ENCODE measurements around the gene CD180. TPM values are rescaled to one million over a fixed set of nuclear protein-coding genes. Genes with fewer than 3 reads are reported as not detected.

The CD180 gene
- total and polyA plus RNA-seq, 11 donors: 0.08 to 7.7 (median 0.32) TPM

DNA sequence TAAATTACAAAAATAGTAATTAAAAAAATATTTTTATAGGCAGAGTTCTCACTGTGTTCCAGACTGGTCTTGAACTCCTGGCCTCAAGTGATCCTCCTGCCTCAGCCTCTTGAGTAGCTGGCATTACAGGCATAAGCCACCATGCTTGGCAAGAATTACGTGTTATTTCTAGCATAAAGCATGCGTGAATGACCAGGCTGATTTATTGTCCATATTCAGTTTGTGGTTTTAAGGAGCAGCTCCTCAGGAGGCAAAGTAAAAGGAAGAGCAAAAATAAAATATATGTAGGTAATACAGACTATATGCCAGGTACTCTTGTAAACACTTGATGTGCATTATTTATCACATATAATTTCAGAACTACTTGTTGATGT is 7.1 kb upstream of the CD180 start:
- Histone ChIP-seq H3K36me3 (no peaks in the 10 kb centered on the region), H3K9me3 (peaks cover 0 to 6% (median 0%) of the 10 kb centered on the region in 12 donors), H3K27ac (peak overlapping the region in 1 of 12 donors; percentile 78), H3K4me3 (no peak overlapping the region), H3K4me1 (peaks cover 0 to 75% (median 0%) of the 10 kb centered on the region in 12 donors), H3K27me3 (no peaks in the 10 kb centered on the region)
- no peak for TF ChIP-seq POLR2A (IDR thresholded peaks at IDR 0.05)
- TF ChIP-seq, protein P1, sequence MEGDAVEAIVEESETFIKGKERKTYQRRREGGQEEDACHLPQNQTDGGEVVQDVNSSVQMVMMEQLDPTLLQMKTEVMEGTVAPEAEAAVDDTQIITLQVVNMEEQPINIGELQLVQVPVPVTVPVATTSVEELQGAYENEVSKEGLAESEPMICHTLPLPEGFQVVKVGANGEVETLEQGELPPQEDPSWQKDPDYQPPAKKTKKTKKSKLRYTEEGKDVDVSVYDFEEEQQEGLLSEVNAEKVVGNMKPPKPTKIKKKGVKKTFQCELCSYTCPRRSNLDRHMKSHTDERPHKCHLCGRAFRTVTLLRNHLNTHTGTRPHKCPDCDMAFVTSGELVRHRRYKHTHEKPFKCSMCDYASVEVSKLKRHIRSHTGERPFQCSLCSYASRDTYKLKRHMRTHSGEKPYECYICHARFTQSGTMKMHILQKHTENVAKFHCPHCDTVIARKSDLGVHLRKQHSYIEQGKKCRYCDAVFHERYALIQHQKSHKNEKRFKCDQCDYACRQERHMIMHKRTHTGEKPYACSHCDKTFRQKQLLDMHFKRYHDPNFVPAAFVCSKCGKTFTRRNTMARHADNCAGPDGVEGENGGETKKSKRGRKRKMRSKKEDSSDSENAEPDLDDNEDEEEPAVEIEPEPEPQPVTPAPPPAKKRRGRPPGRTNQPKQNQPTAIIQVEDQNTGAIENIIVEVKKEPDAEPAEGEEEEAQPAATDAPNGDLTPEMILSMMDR (IDR thresholded peaks at IDR 0.05): no peak
- no peak for DNase-seq
- no peak for ATAC-seq
- intact Hi-C loops (cut with DNase I): loop anchor here in 6 of 10 donors (5.0 to 10.0 kb wide), 5 partner anchors 219 to 1029 kb away; no protein-coding TSS in a partner anchor
- 44 to 93% (median 66%) methylated on average over 2 of the region's 2 CpGs for WGBS, 4 donors

DNA sequence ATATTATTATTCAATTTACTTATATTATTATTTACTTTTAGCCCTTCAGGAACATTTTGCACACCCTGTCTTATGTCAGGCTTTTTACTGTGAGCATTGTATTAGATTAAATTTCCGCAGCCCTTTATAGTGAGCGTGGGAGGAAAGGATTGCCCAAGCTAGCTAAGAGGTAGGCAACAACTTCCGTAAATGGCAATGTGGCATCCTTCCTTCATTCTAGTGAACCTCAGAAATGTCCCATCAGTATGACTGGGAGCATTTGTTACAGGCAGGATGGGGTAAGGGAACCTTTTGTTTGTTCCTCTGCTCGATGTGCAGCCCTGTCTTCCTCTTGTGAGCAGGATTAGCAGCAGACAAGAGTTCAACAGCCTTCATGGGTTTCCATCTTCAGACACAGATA is 6.2 kb upstream of the CD180 start:
- ATAC-seq: peak in 1 of 4 donors; percentile 66
- Histone ChIP-seq H3K9me3 (peaks cover 0 to 6% (median 0%) of the 10 kb centered on the region in 12 donors), H3K27ac (peak overlapping the region in 1 of 12 donors; percentile 78), H3K27me3 (no peaks in the 10 kb centered on the region), H3K4me1 (peaks cover 0 to 73% (median 0%) of the 10 kb centered on the region in 12 donors), H3K36me3 (no peaks in the 10 kb centered on the region), H3K4me3 (no peak overlapping the region)
- intact Hi-C loops (cut with DNase I): loop anchor here in 6 of 10 donors (5.0 to 10.0 kb wide), 5 partner anchors 218 to 1028 kb away; no protein-coding TSS in a partner anchor
- DNase-seq: no peak
- TF ChIP-seq POLR2A (IDR thresholded peaks at IDR 0.05): no peak
- TF ChIP-seq, protein P1 (IDR thresholded peaks at IDR 0.05): no peak
- WGBS, 4 donors: 83 to 89% (median 86%) methylated on average over 4 of the region's 4 CpGs

DNA sequence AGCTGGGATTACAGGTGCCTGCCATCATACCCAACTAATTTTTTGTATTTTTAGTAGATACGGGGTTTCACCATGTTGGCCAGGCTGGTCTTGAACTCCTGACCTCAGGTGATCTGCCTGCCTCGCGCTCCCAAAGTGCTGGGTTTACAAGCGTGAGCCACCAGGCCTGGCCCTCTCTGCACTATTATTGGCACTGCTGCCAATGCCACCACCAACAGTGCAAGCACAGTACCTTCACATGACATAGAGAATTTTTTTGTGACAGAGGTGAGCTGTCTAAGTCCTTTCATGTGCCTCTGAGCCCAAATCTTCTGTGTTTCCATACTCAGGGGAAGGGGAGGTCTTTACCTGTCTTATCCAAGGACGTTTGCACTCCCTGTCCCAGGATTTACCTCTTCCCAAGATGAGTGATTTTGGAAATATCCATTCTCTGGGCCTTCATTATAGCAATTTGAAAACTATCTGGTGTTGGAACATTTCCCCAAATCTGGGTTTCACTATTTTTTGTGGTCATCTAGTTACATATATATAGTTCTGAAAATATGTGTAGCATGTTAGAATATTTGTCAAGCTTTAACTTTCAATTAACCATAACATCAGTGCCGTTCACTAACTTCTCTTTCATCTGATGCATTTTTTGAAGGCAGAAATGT is 5.4 kb upstream of the CD180 start:
- Histone ChIP-seq H3K27me3 (no peaks in the 10 kb centered on the region), H3K36me3 (no peaks in the 10 kb centered on the region), H3K9me3 (peaks cover 0 to 6% (median 0%) of the 10 kb centered on the region in 12 donors), H3K4me3 (no peak overlapping the region), H3K4me1 (peaks cover 0 to 75% (median 3%) of the 10 kb centered on the region in 12 donors), H3K27ac (no peak overlapping the region)
- no peak for ATAC-seq
- WGBS, 4 donors: 78 to 94% (median 86%) methylated on average over 6 of the region's 6 CpGs
- no peak for DNase-seq
- no peak for TF ChIP-seq POLR2A (IDR thresholded peaks at IDR 0.05)
- TF ChIP-seq, protein P1 (IDR thresholded peaks at IDR 0.05): no peak
- intact Hi-C loops (cut with DNase I): loop anchor here in 6 of 10 donors (5.0 to 10.0 kb wide), 5 partner anchors 217 to 1027 kb away; no protein-coding TSS in a partner anchor

DNA sequence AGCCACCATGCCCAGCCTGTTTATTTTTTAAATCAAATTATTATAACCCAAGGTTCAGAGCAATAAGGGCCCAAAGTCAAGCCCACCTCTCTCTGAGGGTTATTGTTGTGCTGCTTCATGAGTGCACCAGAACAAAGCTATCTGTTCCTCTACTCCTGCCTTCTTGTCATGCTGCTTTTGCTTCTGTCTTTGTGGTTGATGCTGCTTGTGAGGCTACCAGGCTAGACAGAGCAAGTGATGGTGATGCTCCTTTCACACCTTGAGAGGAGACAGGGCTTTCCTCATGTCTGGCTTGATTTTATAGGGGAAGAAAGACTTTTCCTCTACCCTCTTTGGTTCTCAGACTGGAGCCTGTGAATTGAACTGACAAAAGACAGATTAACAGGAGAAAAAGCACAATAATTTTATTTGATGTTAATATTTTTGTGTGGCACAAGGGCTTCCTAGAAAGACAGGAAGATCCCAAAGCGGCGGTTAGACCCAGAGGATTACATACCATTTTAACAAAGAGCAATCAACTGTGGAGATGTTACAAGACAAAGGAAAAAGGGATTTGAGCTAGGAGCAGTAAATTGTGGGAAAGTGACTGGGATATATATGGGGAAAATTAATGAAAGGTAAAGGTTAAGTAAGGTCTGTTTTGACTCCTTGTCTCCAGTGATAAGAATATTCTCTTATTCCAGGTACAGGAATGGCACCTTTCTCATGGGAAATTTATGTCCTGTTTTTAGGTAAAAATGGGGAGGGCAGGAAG is 4.4 kb upstream of the CD180 start:
- no peak for TF ChIP-seq POLR2A (IDR thresholded peaks at IDR 0.05)
- TF ChIP-seq, protein P1 (IDR thresholded peaks at IDR 0.05): no peak
- intact Hi-C loops (cut with DNase I): loop anchor here in 6 of 10 donors (5.0 to 10.0 kb wide), 5 partner anchors 216 to 1026 kb away; no protein-coding TSS in a partner anchor
- DNase-seq (no peak), ATAC-seq (no peak)
- Histone ChIP-seq H3K4me1 (peaks cover 0 to 75% (median 9%) of the 10 kb centered on the region in 12 donors), H3K4me3 (no peak overlapping the region), H3K36me3 (no peaks in the 10 kb centered on the region), H3K27me3 (no peaks in the 10 kb centered on the region), H3K9me3 (peaks cover 0 to 6% (median 0%) of the 10 kb centered on the region in 12 donors), H3K27ac (no peak overlapping the region)
- WGBS, 4 donors: 97 to 100% (median 99%) methylated on average over 2 of the region's 2 CpGs

All from heart left ventricle (tissue), 16 donors.